Measurements from ENCODE around the gene LYPD6. TPM values are rescaled to one million over a fixed set of nuclear protein-coding genes. Genes with fewer than 3 reads are reported as not detected.

LYPD6 gene
- total and polyA plus RNA-seq, 10 donors, result 0.05 to 2.3 (median 0.41) TPM

DNA sequence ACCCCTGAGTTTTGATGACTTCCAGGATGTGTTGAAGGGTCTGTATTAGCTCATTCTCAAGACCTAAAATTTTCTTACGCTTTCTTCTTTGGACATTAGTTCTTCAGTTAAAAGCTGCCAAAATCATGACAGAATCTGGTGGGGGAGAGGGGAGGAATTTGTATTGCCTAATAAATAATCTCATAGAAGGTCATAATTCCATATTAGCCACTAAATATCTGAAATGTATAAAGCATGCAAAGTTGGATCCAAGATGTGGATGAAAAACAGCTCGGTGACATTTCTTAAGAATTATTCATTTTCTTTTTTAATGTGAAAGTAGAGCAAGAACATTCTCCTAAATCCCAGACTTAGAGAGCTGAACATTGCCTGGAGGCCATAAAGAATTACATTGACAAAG lies 137.0 kb downstream of the LYPD6 start:
- TF ChIP-seq, protein P1, sequence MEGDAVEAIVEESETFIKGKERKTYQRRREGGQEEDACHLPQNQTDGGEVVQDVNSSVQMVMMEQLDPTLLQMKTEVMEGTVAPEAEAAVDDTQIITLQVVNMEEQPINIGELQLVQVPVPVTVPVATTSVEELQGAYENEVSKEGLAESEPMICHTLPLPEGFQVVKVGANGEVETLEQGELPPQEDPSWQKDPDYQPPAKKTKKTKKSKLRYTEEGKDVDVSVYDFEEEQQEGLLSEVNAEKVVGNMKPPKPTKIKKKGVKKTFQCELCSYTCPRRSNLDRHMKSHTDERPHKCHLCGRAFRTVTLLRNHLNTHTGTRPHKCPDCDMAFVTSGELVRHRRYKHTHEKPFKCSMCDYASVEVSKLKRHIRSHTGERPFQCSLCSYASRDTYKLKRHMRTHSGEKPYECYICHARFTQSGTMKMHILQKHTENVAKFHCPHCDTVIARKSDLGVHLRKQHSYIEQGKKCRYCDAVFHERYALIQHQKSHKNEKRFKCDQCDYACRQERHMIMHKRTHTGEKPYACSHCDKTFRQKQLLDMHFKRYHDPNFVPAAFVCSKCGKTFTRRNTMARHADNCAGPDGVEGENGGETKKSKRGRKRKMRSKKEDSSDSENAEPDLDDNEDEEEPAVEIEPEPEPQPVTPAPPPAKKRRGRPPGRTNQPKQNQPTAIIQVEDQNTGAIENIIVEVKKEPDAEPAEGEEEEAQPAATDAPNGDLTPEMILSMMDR (IDR thresholded peaks at IDR 0.05 in 8 of 11, conservative IDR thresholded peaks at IDR 0.05 in 3 of 11), result no peak
- no peak for TF ChIP-seq POLR2AphosphoS5 (IDR thresholded peaks at IDR 0.05)
- Histone ChIP-seq H3K27me3 (replicated peaks in 1 of 7) (no peaks in the 10 kb centered on the region), H3K4me3 (no peak overlapping the region), H3K27ac (no peak overlapping the region), H3K9me3 (peaks cover 0 to 5% (median 0%) of the 10 kb centered on the region in 8 donors), H3K4me1 (no peaks in the 10 kb centered on the region), H3K36me3 (no peaks in the 10 kb centered on the region)
- no peak for DNase-seq
- intact Hi-C loops (cut with DNase I; ENCODE audit: low total_unique reads), result no loop called here
- WGBS, 5 donors, result 90 to 96% (median 92%) methylated on average over 2 of the region's 2 CpGs

DNA sequence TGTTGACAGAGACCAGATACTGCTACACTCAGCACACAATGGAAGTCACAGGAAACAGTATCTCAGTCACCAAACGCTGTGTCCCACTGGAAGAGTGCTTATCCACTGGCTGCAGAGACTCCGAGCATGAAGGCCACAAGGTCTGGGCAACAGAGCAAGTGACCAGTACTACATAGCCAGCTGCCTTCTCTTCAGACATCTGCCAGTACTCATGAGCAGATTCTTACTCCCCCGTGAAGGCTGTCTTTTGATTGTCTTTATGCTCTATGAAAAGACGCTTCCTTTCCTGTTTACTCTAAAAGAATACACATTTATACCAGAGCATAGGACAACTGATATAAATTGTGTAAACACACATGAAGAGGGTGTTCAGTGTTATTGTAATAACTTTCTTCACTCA lies 138.2 kb downstream of the LYPD6 start:
- Histone ChIP-seq H3K27ac (no peak overlapping the region), H3K4me1 (no peaks in the 10 kb centered on the region), H3K9me3 (no peaks in the 10 kb centered on the region), H3K4me3 (no peak overlapping the region), H3K27me3 (replicated peaks in 1 of 7) (no peaks in the 10 kb centered on the region), H3K36me3 (no peaks in the 10 kb centered on the region)
- DNase-seq, result no peak
- no peak for TF ChIP-seq POLR2AphosphoS5 (IDR thresholded peaks at IDR 0.05)
- TF ChIP-seq POLR2A (IDR thresholded peaks at IDR 0.05), result no peak
- TF ChIP-seq, protein P1 (IDR thresholded peaks at IDR 0.05 in 8 of 11, conservative IDR thresholded peaks at IDR 0.05 in 3 of 11), result no peak
- intact Hi-C loops (cut with DNase I; ENCODE audit: low total_unique reads), result no loop called here
- 60 to 74% (median 65%) methylated on average over 4 of the region's 4 CpGs for WGBS, 5 donors

DNA sequence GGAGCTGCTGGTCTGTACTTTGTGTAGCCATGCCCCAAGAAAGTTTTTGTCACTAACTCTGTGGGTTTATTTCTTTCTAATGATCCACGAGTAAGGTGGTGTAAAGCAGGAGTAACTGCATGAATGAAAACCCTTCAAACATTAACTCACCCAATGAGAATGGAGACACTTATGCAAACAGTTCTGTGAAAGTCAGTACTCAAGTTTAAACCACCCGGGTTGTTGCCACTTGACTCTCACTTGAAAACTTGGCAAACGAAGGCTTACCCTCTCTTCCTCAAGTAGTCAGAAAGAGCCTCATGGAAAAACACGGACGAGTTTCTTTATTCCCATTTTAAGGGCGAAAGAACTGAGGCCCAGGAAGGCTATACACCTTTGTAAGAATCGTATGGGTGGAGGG lies 139.7 kb downstream of the LYPD6 start:
- intact Hi-C loops (cut with DNase I; ENCODE audit: low total_unique reads), result no loop called here
- WGBS, 5 donors, result 69 to 84% (median 76%) methylated on average over 7 of the region's 7 CpGs
- TF ChIP-seq, protein P1 (IDR thresholded peaks at IDR 0.05 in 8 of 11, conservative IDR thresholded peaks at IDR 0.05 in 3 of 11), result no peak
- TF ChIP-seq POLR2A (IDR thresholded peaks at IDR 0.05), result no peak
- TF ChIP-seq POLR2AphosphoS5 (IDR thresholded peaks at IDR 0.05), result no peak

DNA sequence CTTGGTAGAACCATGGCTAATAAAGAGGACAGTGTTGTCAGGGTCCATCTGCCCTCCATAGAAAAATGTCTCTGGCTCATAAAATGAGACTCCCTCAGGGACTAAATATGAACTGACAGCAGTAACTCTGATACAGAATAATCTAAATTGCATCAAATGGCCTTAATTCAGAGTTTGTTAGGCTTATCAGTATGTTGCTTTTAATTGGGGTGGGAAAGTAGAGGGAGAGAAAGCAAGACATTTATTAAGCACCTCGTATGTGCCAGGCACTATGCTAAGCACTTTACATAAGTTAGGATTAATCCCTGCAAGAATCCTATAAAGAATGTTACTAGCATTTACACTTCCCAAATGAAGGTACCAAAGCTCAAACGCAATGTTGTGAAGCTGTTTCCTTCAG lies 142.0 kb downstream of the LYPD6 start:
- TF ChIP-seq POLR2AphosphoS5 (IDR thresholded peaks at IDR 0.05), result no peak
- Histone ChIP-seq H3K27me3 (replicated peaks in 1 of 7) (no peaks in the 10 kb centered on the region), H3K4me1 (no peaks in the 10 kb centered on the region), H3K4me3 (no peak overlapping the region), H3K9me3 (no peaks in the 10 kb centered on the region), H3K36me3 (no peaks in the 10 kb centered on the region), H3K27ac (no peak overlapping the region)
- WGBS, 5 donors, result 71 to 84% (median 79%) methylated on average over 2 of the region's 2 CpGs
- intact Hi-C loops (cut with DNase I; ENCODE audit: low total_unique reads), result no loop called here
- no peak for DNase-seq

More for the DNA sequence above, 139.7 kb downstream of the LYPD6 start:
- no peaks in the 10 kb centered on the region for H3K27me3 ChIP-seq (replicated peaks in 1 of 7)
- no peaks in the 10 kb centered on the region for H3K36me3 ChIP-seq
- DNase-seq, result no peak
- H3K9me3 ChIP-seq, result no peaks in the 10 kb centered on the region
- H3K4me3 ChIP-seq, result no peak overlapping the region
- no peak overlapping the region for H3K27ac ChIP-seq
- no peaks in the 10 kb centered on the region for H3K4me1 ChIP-seq

DNA sequence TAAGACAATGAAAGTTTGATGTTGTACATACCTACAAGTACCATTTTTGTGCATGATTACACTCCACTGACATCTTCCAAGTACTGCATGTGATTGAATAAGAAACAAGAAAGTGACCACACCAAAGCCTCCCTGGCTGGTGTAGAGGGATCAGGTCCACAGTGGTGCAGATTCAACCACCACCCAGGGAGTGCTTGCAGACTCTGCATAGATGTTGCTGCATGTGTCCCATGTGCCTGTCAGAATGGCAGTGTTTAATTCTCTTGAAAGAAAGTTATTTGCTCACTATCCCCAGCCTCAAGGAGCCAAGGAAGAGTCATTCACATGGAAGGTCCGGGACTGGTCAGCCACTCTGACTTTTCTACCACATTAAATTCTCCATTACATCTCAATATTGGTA lies 142.7 kb downstream of the LYPD6 start:
- intact Hi-C loops (cut with DNase I; ENCODE audit: low total_unique reads), result no loop called here
- Histone ChIP-seq H3K4me3 (no peak overlapping the region), H3K27me3 (replicated peaks in 1 of 7) (no peaks in the 10 kb centered on the region), H3K27ac (no peak overlapping the region), H3K36me3 (no peaks in the 10 kb centered on the region), H3K9me3 (no peaks in the 10 kb centered on the region), H3K4me1 (no peaks in the 10 kb centered on the region)
- TF ChIP-seq, protein P1 (IDR thresholded peaks at IDR 0.05 in 8 of 11, conservative IDR thresholded peaks at IDR 0.05 in 3 of 11), result no peak
- TF ChIP-seq POLR2A (IDR thresholded peaks at IDR 0.05), result no peak
- no peak for TF ChIP-seq POLR2AphosphoS5 (IDR thresholded peaks at IDR 0.05)
- DNase-seq, result no peak
- 83 to 100% (median 86%) methylated on average over 1 of the region's 1 CpG for WGBS, 5 donors

Data from spleen (tissue), 11 donors.